ENCODE data around the gene MAP3K13. TPM values are rescaled to one million over a fixed set of nuclear protein-coding genes. Genes with fewer than 3 reads are reported as not detected.

Gene MAP3K13
- total RNA-seq, 4 donors from 2014 or later = 7.6 to 20.9 (median 14.4) TPM

GRCh38 chr3:185416513-185416912, 53.6 kb downstream of the MAP3K13 start:
- TF ChIP-seq CTCF (IDR thresholded peaks at IDR 0.05; ENCODE audit: low read depth) = no peak

DNA sequence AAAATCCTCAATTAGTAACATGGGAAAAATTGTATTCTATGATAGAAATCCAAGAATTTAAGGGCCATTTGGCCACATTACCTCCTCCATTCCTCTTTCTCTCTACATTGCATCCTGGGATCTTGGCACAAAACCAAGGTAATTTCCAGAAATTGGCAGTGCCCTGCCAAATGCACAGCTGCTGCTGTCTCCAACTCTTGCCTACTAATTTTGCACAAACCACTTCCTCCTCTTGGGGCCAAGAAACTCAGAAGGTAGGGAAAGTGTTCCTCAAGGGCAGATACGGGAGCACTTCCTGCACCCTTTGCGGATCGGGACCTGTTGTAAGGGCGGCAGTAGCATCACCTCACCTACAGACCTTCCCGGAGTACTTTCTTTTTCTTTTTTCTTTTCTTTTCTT, 57.8 kb downstream of the MAP3K13 start:
- TF ChIP-seq CTCF (IDR thresholded peaks at IDR 0.05; ENCODE audit: low read depth) = no peak

DNA sequence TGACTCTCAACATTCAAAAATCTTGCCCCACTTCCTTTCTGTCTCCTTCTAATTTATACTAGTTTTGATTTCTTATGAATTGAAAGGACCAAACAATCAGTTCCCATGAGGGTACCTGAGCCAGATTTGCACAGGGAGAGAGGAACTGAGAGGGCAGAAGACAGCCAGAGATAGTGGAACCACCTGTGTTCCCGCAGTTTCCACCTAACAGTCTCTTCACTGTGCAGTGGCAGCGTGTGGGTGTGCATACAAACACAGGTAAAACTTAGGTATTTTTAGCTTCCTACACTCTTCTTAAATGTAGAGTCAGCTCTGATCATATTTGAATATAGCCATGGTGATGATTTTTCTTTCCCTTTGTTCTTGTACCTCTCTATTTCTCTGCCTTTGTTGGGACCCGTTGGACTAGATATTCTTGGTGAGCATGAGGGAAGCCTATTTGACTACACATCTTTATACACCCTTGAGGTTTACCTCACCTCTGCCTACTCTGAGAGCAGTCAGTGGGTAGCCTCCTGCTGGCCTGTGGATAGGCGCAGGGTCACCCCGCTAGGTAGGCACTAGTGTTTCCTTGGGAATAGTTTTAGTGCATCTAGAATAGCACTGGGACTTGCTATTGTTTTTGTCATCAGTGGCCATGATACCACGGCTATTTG, 58.8 kb downstream of the MAP3K13 start:
- no peak for TF ChIP-seq CTCF (IDR thresholded peaks at IDR 0.05; ENCODE audit: low read depth)

- TF ChIP-seq CTCF (IDR thresholded peaks at IDR 0.05; ENCODE audit: low read depth) = no peak
Measured at GRCh38 chr3:185422677-185423076, 59.7 kb downstream of the MAP3K13 start.

- no peak for TF ChIP-seq CTCF (IDR thresholded peaks at IDR 0.05; ENCODE audit: low read depth)
Measured at GRCh38 chr3:185423178-185423577, 60.2 kb downstream of the MAP3K13 start.

DNA sequence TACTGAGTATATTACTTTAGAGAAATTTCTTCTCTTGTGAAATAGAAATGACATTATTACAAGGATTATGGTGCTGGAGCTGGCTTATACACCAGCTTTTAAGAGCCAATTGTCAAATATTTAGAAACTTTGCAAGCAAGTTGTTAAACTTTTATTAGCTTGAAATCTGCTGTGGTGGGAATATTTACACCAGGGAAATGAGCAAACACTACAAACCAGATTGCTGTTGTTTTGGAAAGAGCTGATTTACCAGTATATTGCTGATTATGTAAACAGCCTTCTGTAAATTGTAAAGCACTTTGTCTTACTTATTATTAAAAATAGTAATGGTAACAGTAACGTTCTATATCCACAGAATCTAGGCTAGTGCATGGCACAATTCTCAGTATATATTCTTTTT, 61.5 kb downstream of the MAP3K13 start:
- no peak for TF ChIP-seq CTCF (IDR thresholded peaks at IDR 0.05; ENCODE audit: low read depth)

- TF ChIP-seq CTCF (IDR thresholded peaks at IDR 0.05; ENCODE audit: low read depth) = no peak
Measured at GRCh38 chr3:185430375-185430774, 67.4 kb downstream of the MAP3K13 start.
